CD14-positive monocyte (primary cell): Measurements from ENCODE around the gene SPRR5. TPM values are rescaled to one million over a fixed set of nuclear protein-coding genes. Genes with fewer than 3 reads are reported as not detected.

ENCODE experiments used
- DNase-seq, 3 donors: peaks; one replicate each; pipeline ENCODE4 v3.0.0-alpha.2; 2011 to 2022
- H2AFZ ChIP-seq: 2 replicates; pipeline ENCODE4 v1.6.0; 2012; ENCODE audit warnings: mild to moderate bottlenecking, low read depth, low read length, inconsistent platforms; ENCODE audit not compliant: insufficient read depth, poor library complexity, severe bottlenecking
- H3K27ac ChIP-seq, 2 donors: 1 replicate in 1 of 2; 2 replicates in 1 of 2; pipeline ENCODE4 v1.5.1; 2012 to 2013; ENCODE audit warnings: low read length in 2 of 2, control low read depth in 1 of 2, inconsistent platforms in 1 of 2, low read depth in 1 of 2, mild to moderate bottlenecking in 1 of 2
- H3K27me3 ChIP-seq, 2 donors: one replicate each; pipeline versions ENCODE4 v1.6.0 to v1.6.1; 2011 to 2013; ENCODE audit warnings: low read length in 2 of 2; ENCODE audit not compliant: control insufficient read depth in 2 of 2, insufficient read depth in 2 of 2
- H3K36me3 ChIP-seq, 2 donors: replicated peaks in 1 of 2; 1 replicate in 1 of 2; 2 replicates in 1 of 2; pipeline versions ENCODE4 v1.5.1 to v1.6.1; 2012 to 2013; ENCODE audit warnings: low read length in 2 of 2, control low read depth in 1 of 2, inconsistent platforms in 1 of 2, mild to moderate bottlenecking in 1 of 2; ENCODE audit not compliant: insufficient read depth in 2 of 2, control insufficient read depth in 1 of 2
- H3K4me1 ChIP-seq, 2 donors: 1 replicate in 1 of 2; 2 replicates in 1 of 2; pipeline versions ENCODE4 v1.5.1 to v1.6.1; 2012 to 2013; ENCODE audit warnings: low read length in 2 of 2, control low read depth in 1 of 2, inconsistent platforms in 1 of 2, mild to moderate bottlenecking in 1 of 2, moderate library complexity in 1 of 2; ENCODE audit not compliant: insufficient read depth in 2 of 2, control insufficient read depth in 1 of 2
- H3K4me2 ChIP-seq: replicated peaks from 2 replicates; pipeline ENCODE3; 2012; ENCODE audit warnings: low read length, moderate library complexity, mild to moderate bottlenecking; ENCODE audit not compliant: poor library complexity, severe bottlenecking; ENCODE audit errors: extremely low read depth
- H3K4me3 ChIP-seq, 3 experiments: fragments of 200-600 bp in 1 of 3; sonication (generic) in 1 of 3; replicated peaks in 1 of 3; 1 replicate in 2 of 3; 2 replicates in 1 of 3; pipeline ENCODE4 v1.5.1; 2011 to 2013; ENCODE audit warnings: low read length in 3 of 3, mild to moderate bottlenecking in 3 of 3, control low read depth in 2 of 3, low read depth in 2 of 3, inconsistent platforms in 1 of 3, moderate library complexity in 1 of 3
- H3K79me2 ChIP-seq: 2 replicates; pipeline ENCODE4 v1.6.0; 2012; ENCODE audit warnings: mild to moderate bottlenecking, control low read depth, inconsistent platforms, low read length, moderate library complexity; ENCODE audit not compliant: insufficient read depth
- H3K9ac ChIP-seq: 2 replicates; pipeline ENCODE4 v1.6.0; 2017; ENCODE audit warnings: low read length, mild to moderate bottlenecking; ENCODE audit not compliant: insufficient read depth, poor library complexity, severe bottlenecking
- H3K9me3 ChIP-seq, 2 donors: replicated peaks in 1 of 2; 1 replicate in 1 of 2; 2 replicates in 1 of 2; pipeline versions ENCODE4 v1.5.1 to v1.6.1; 2012 to 2013; ENCODE audit warnings: low read length in 2 of 2, control low read depth in 1 of 2; ENCODE audit not compliant: control insufficient read depth in 1 of 2, insufficient read depth in 1 of 2
- H4K20me1 ChIP-seq: 2 replicates; pipeline ENCODE4 v1.6.0; 2012; ENCODE audit warnings: mild to moderate bottlenecking, low read length, control low read depth, moderate library complexity; ENCODE audit not compliant: insufficient read depth
- H3K27ac Mint-ChIP-seq, 7 donors: one replicate each; pipeline ENCODE4 v1.8.0; 2020; ENCODE audit warnings: mild to moderate bottlenecking in 7 of 7, mixed read lengths in 7 of 7, moderate library complexity in 6 of 7, inconsistent platforms in 2 of 7
- H3K27me3 Mint-ChIP-seq, 3 donors: one replicate each; pipeline ENCODE4 v1.8.0; 2021 to 2022; ENCODE audit warnings: low read depth in 3 of 3, mild to moderate bottlenecking in 3 of 3, mixed read lengths in 3 of 3, moderate library complexity in 3 of 3, inconsistent platforms in 1 of 3
- H3K36me3 Mint-ChIP-seq, 2 donors: one replicate each; pipeline ENCODE4 v1.8.0; 2020; ENCODE audit warnings: mixed read lengths in 2 of 2, inconsistent platforms in 1 of 2, mild to moderate bottlenecking in 1 of 2
- H3K4me1 Mint-ChIP-seq: one replicate; pipeline ENCODE4 v1.8.0; 2020; ENCODE audit warnings: mild to moderate bottlenecking, mixed read lengths
- H3K4me3 Mint-ChIP-seq, 2 donors: one replicate each; pipeline ENCODE4 v1.8.0; 2020; ENCODE audit warnings: mild to moderate bottlenecking in 2 of 2, mixed read lengths in 2 of 2, moderate library complexity in 1 of 2
- H3K9me3 Mint-ChIP-seq, 7 donors: one replicate each; pipeline ENCODE4 v1.8.0; 2020 to 2022; ENCODE audit warnings: mixed read lengths in 7 of 7, mild to moderate bottlenecking in 6 of 7, moderate library complexity in 6 of 7, inconsistent platforms in 2 of 7
- WGBS: methylation state at CpG from one replicate; pipeline ENCODE4 v1.1.5; 2013; ENCODE audit warnings: missing lambda C conversion rate; ENCODE audit not compliant: insufficient coverage; 5-methylcytosine and 5-hydroxymethylcytosine counted together
- intact Hi-C, 2 donors: fragments of 100-400 bp; cut with micrococcal nuclease; formaldehyde crosslinking; loops; one replicate each; pipeline versions ENCODE4 v1.15.0 to v1.15.1; 2023
- polyA plus RNA-seq, 3 donors: library from polyadenylated mRNA; depleted of rRNA in 1 of 3; unstranded in 2 of 3; stranded (reverse) in 1 of 3; fragments of 300-500 nt in 2 of 3; fragments of >200 nt in 1 of 3; fragmentation: Illumina TruSeq in 2 of 3; gene quantifications; 1 replicate in 2 of 3; 2 replicates in 1 of 3; pipeline ENCODE4 v1.2.3, GENCODE V29; 2012 to 2021
- TF ChIP-seq, protein P1 (sequence below): fragments of 200-600 bp; IDR thresholded peaks from one replicate; pipeline ENCODE4 v1.8.0; 2022; ENCODE audit warnings: antibody characterized with exemption, mild to moderate bottlenecking

The SPRR5 gene
- polyA plus RNA-seq, 3 donors = not detected

DNA sequence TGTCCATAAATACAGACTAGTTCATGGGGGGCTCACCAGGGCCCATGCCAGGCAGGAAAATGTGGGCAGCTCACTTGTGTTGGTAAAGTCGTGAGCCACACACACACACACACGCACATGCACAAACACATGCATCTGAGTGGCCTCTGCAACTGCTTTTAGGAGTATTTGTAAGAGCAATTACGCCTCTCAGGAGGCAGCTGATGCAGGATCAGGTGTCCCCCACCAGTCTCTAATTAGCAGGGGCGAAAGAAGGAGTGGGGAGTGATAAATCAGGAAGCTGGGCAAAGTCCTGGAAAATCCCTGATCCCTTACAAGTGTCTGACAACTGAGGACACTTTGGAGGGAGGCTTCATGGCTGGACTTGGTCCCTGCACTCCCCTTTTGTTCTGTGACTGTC, 44.4 kb upstream of the SPRR5 start:
- no peaks in the 10 kb centered on the region for H3K36me3 Mint-ChIP-seq
- TF ChIP-seq, protein P1, sequence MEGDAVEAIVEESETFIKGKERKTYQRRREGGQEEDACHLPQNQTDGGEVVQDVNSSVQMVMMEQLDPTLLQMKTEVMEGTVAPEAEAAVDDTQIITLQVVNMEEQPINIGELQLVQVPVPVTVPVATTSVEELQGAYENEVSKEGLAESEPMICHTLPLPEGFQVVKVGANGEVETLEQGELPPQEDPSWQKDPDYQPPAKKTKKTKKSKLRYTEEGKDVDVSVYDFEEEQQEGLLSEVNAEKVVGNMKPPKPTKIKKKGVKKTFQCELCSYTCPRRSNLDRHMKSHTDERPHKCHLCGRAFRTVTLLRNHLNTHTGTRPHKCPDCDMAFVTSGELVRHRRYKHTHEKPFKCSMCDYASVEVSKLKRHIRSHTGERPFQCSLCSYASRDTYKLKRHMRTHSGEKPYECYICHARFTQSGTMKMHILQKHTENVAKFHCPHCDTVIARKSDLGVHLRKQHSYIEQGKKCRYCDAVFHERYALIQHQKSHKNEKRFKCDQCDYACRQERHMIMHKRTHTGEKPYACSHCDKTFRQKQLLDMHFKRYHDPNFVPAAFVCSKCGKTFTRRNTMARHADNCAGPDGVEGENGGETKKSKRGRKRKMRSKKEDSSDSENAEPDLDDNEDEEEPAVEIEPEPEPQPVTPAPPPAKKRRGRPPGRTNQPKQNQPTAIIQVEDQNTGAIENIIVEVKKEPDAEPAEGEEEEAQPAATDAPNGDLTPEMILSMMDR = no peak
- intact Hi-C loops = no loop called here
- Histone ChIP-seq H3K9ac (no peak overlapping the region), H2AFZ (no peak overlapping the region), H3K27ac (no peak overlapping the region), H3K36me3 (no peaks in the 10 kb centered on the region), H3K9me3 (no peaks in the 10 kb centered on the region), H3K27me3 (no peaks in the 10 kb centered on the region), H3K79me2 (no peaks in the 10 kb centered on the region), H3K4me2 (no peak overlapping the region), H3K4me1 (no peaks in the 10 kb centered on the region), H3K4me3 (no peak overlapping the region), H4K20me1 (no peaks in the 10 kb centered on the region)
- no peak overlapping the region for H3K27ac Mint-ChIP-seq
- H3K4me3 Mint-ChIP-seq = no peak overlapping the region
- DNase-seq = no peak
- H3K9me3 Mint-ChIP-seq = peaks cover 0 to under 1% (median 0%) of the 10 kb centered on the region in 7 donors
- WGBS = no CpG with 5 or more reads among the region's 4 CpGs
- H3K27me3 Mint-ChIP-seq = peaks cover 9 to 20% (median 12%) of the 10 kb centered on the region in 3 donors
- H3K4me1 Mint-ChIP-seq = no peaks in the 10 kb centered on the region

DNA sequence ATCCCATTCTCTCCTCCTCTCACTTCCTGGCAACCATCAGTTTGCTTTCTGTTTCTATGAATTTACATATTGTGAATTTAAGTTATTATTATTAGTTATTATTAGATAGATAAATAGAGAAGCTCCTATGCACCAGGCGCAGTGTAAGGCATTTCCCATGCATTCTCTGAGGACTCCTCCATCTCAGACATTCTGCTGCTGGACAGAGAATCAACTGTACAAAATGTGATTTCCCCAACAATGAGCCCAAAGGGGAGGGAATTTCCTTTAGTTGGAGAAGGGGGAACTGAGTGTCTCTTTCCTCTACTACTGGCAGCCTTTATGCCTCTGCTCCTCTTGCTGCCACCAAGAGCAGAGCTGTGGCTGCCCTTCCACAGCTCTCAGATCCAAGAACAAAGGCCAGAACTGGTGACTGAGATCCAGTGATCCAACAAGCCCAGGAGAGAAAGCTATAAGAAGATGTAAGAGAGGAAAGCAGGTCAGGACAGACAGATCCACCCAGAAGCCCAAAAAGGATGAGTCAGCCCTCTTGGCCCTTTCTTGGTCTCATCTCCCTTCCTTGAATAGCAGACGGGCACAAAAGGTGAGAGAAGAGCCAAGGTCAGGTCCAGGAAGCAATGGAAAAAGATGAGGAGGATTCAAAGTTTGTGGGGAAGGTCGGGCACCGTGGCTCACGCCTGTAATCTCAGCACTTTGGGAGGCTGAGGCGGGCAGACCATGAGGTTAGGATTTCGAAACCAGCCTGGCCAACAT, 42.1 kb upstream of the SPRR5 start:
- no peaks in the 10 kb centered on the region for H3K4me1 ChIP-seq
- no peak overlapping the region for H2AFZ ChIP-seq
- no peak overlapping the region for H3K4me3 Mint-ChIP-seq
- H3K36me3 ChIP-seq = no peaks in the 10 kb centered on the region
- WGBS = 88% methylated on average over 3 of the region's 7 CpGs
- H3K9ac ChIP-seq = no peak overlapping the region
- no peaks in the 10 kb centered on the region for H3K9me3 ChIP-seq
- H3K4me2 ChIP-seq = no peak overlapping the region
- no peak overlapping the region for H3K27ac Mint-ChIP-seq
- no peaks in the 10 kb centered on the region for H3K27me3 ChIP-seq
- no peak for DNase-seq
- no peaks in the 10 kb centered on the region for H3K79me2 ChIP-seq
- no peak overlapping the region for H3K27ac ChIP-seq
- H3K27me3 Mint-ChIP-seq = peaks cover 4 to 15% (median 9%) of the 10 kb centered on the region in 3 donors
- H3K9me3 Mint-ChIP-seq = peaks cover 0 to 3% (median 0%) of the 10 kb centered on the region in 7 donors
- TF ChIP-seq, protein P1 = no peak
- H3K4me3 ChIP-seq = no peak overlapping the region
- H4K20me1 ChIP-seq = no peaks in the 10 kb centered on the region
- intact Hi-C loops = no loop called here
- H3K4me1 Mint-ChIP-seq = no peaks in the 10 kb centered on the region
- no peaks in the 10 kb centered on the region for H3K36me3 Mint-ChIP-seq
